ENCODE measurements around the gene EYA4.

EYA4 gene

DNA sequence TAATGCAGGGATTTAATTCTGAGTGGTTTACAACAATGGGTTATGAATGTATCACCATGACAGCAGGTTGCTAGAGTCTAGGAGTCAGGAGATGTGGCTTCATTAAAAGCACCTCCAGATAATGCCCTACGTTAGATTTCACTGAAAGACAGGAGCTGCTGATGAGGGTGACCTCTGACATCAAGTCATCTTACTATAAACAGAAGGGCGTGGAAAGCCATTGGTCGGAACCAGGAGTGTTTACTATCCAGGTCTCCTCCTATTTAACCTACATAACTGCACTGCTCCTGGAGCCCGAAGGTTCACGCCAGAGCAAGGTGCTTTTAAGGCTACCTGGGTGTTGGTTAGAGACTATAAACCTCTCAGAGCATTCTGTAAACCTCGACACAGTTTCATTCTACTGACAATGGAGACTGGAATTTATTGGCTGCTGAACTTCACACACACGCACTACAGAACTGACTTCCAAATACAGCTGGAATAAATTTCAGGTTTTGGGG lies 128.7 kb downstream of the EYA4 start:
- Histone ChIP-seq H3K36me3 (ENCODE audit: control insufficient read depth, insufficient read depth, low read length) (no peaks in the 10 kb centered on the region), H3K4me3 (ENCODE audit: extremely low read depth, insufficient read depth, low read length, poor library complexity, severe bottlenecking) (no peak overlapping the region), H3K27ac (ENCODE audit: low read depth, low read length, severe bottlenecking) (no peak overlapping the region), H3K4me1 (ENCODE audit: control insufficient read depth, insufficient read depth, low read length, poor library complexity, severe bottlenecking) (no peaks in the 10 kb centered on the region), H3K9me3 (ENCODE audit: control insufficient read depth, low read length) (no peaks in the 10 kb centered on the region)
- WGBS, 2 experiments (ENCODE audit: insufficient coverage in 2 of 2) = no CpG with 5 or more reads among the region's 7 CpGs

DNA sequence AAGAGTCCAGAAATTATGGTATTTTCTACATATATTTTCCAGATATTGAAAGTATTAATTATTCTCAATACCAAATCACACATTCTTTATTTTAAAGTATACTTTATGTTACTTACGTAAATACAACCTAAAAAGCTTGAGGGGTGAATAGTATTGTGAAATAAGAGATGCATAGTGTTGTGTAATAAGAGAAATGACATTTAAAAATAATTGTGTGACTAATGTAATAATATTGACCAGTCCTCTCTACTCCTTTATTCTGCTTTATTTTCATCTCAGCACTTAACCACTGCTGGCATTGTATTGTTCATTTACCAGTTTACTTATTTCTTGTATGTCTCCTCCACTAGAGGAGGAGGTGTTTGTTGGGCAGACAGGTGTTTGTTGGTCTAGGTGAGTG lies 135.6 kb downstream of the EYA4 start:
- no peaks in the 10 kb centered on the region for H3K9me3 ChIP-seq (ENCODE audit: control insufficient read depth, low read length)
- no peaks in the 10 kb centered on the region for H3K4me1 ChIP-seq (ENCODE audit: control insufficient read depth, insufficient read depth, low read length, poor library complexity, severe bottlenecking)
- WGBS, 2 experiments (ENCODE audit: insufficient coverage in 2 of 2) = no CpG with 5 or more reads among the region's 1 CpG
- H3K27ac ChIP-seq (ENCODE audit: low read depth, low read length, severe bottlenecking) = no peak overlapping the region
- no peak overlapping the region for H3K4me3 ChIP-seq (ENCODE audit: extremely low read depth, insufficient read depth, low read length, poor library complexity, severe bottlenecking)
- H3K36me3 ChIP-seq (ENCODE audit: control insufficient read depth, insufficient read depth, low read length) = no peaks in the 10 kb centered on the region

DNA sequence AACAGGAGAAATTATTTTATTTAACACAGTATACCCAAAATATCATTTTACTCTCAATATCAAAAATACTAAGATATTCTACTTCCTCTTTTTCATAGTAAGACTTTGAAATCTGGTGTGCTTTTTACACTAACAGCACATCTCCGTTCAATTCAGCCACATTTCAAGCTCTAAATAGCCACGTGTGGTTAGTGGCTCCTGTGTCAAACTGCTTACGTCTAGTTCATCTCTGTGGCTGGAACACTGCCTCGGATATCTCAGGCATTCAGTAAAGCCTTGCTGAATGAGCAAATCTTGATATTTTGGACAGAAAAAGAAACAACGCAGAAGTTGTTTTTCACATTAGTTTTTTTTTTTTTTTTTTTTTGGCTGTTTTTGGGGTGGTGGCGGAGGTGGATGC lies 136.1 kb downstream of the EYA4 start:
- 84 to 94% methylated on average over 4 of the region's 6 CpGs for WGBS, 2 experiments (ENCODE audit: insufficient coverage in 2 of 2)
- H3K36me3 ChIP-seq (ENCODE audit: control insufficient read depth, insufficient read depth, low read length) = no peaks in the 10 kb centered on the region

GRCh38 chr6:133380047-133380446 lies 138.9 kb downstream of the EYA4 start:
- no peaks in the 10 kb centered on the region for H3K36me3 ChIP-seq (ENCODE audit: control insufficient read depth, insufficient read depth, low read length)
- H3K9me3 ChIP-seq (ENCODE audit: control insufficient read depth, low read length) = no peaks in the 10 kb centered on the region
- H3K4me1 ChIP-seq (ENCODE audit: control insufficient read depth, insufficient read depth, low read length, poor library complexity, severe bottlenecking) = no peaks in the 10 kb centered on the region
- H3K4me3 ChIP-seq (ENCODE audit: extremely low read depth, insufficient read depth, low read length, poor library complexity, severe bottlenecking) = no peak overlapping the region
- no peak overlapping the region for H3K27ac ChIP-seq (ENCODE audit: low read depth, low read length, severe bottlenecking)
- WGBS, 2 experiments (ENCODE audit: insufficient coverage in 2 of 2) = 100% methylated on average over 1 of the region's 1 CpG

More for the DNA sequence above, 136.1 kb downstream of the EYA4 start:
- no peaks in the 10 kb centered on the region for H3K4me1 ChIP-seq (ENCODE audit: control insufficient read depth, insufficient read depth, low read length, poor library complexity, severe bottlenecking)
- H3K9me3 ChIP-seq (ENCODE audit: control insufficient read depth, low read length) = no peaks in the 10 kb centered on the region
- H3K4me3 ChIP-seq (ENCODE audit: extremely low read depth, insufficient read depth, low read length, poor library complexity, severe bottlenecking) = no peak overlapping the region
- no peak overlapping the region for H3K27ac ChIP-seq (ENCODE audit: low read depth, low read length, severe bottlenecking)

GRCh38 chr6:133380723-133381122 lies 139.6 kb downstream of the EYA4 start:
- no peaks in the 10 kb centered on the region for H3K9me3 ChIP-seq (ENCODE audit: control insufficient read depth, low read length)
- WGBS, 2 experiments (ENCODE audit: insufficient coverage in 2 of 2) = 91 to 100% methylated on average over 1 to 2 of the region's 3 CpGs
- H3K27ac ChIP-seq (ENCODE audit: low read depth, low read length, severe bottlenecking) = no peak overlapping the region
- H3K36me3 ChIP-seq (ENCODE audit: control insufficient read depth, insufficient read depth, low read length) = no peaks in the 10 kb centered on the region
- no peak overlapping the region for H3K4me3 ChIP-seq (ENCODE audit: extremely low read depth, insufficient read depth, low read length, poor library complexity, severe bottlenecking)
- no peaks in the 10 kb centered on the region for H3K4me1 ChIP-seq (ENCODE audit: control insufficient read depth, insufficient read depth, low read length, poor library complexity, severe bottlenecking)

GRCh38 chr6:133388731-133389130 lies 147.6 kb downstream of the EYA4 start:
- Histone ChIP-seq H3K27ac (ENCODE audit: low read depth, low read length, severe bottlenecking) (no peak overlapping the region), H3K4me3 (ENCODE audit: extremely low read depth, insufficient read depth, low read length, poor library complexity, severe bottlenecking) (no peak overlapping the region), H3K36me3 (ENCODE audit: control insufficient read depth, insufficient read depth, low read length) (no peaks in the 10 kb centered on the region), H3K4me1 (ENCODE audit: control insufficient read depth, insufficient read depth, low read length, poor library complexity, severe bottlenecking) (no peaks in the 10 kb centered on the region), H3K9me3 (ENCODE audit: control insufficient read depth, low read length) (no peaks in the 10 kb centered on the region)
- 94 to 95% methylated on average over 3 to 4 of the region's 6 CpGs for WGBS, 2 experiments (ENCODE audit: insufficient coverage in 2 of 2)

DNA sequence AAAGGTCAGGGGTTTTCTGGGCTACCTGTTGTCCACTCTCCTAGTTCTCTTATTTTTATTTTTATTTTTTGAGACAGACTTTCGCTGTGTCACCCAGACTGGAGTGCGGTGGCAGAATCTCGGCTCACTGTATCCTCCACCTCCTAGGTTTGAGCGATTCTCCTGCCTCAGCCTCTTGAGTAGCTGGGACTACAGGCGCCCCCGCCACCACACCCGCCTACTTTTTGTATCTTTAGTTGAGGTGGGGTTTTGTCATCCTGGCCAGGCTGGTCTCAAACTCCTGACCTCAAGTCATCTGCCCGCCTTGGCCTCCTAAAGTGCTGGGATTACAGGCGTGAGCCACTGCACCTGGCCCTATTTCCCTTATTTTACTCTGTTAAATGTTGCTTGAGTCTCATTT lies 149.0 kb downstream of the EYA4 start:
- WGBS, 2 experiments (ENCODE audit: insufficient coverage in 2 of 2) = 98 to 100% methylated on average over 5 to 7 of the region's 9 CpGs
- no peak overlapping the region for H3K4me3 ChIP-seq (ENCODE audit: extremely low read depth, insufficient read depth, low read length, poor library complexity, severe bottlenecking)
- H3K9me3 ChIP-seq (ENCODE audit: control insufficient read depth, low read length) = no peaks in the 10 kb centered on the region
- H3K36me3 ChIP-seq (ENCODE audit: control insufficient read depth, insufficient read depth, low read length) = no peaks in the 10 kb centered on the region
- H3K4me1 ChIP-seq (ENCODE audit: control insufficient read depth, insufficient read depth, low read length, poor library complexity, severe bottlenecking) = no peaks in the 10 kb centered on the region
- H3K27ac ChIP-seq (ENCODE audit: low read depth, low read length, severe bottlenecking) = no peak overlapping the region

DNA sequence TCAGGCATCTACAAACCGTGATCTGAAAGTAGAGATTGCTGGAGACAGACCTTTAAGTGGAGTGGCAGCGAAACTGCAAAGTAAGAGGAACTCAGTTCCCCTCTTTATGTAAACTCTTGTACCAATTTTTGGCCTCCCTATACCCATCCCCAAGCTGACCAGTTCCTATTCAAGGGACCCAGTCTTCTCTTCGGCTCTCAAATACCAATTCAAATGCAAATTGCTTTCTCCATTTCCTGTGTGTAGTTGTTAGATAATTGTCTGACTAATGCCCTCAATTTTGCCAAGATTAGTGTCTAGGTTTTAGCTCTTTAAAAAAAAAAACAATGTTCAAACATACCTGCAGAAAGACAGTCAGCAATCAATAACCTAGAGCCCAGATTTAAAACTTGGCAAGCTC lies 150.9 kb downstream of the EYA4 start:
- Histone ChIP-seq H3K36me3 (ENCODE audit: control insufficient read depth, insufficient read depth, low read length) (no peaks in the 10 kb centered on the region), H3K27ac (ENCODE audit: low read depth, low read length, severe bottlenecking) (no peak overlapping the region), H3K4me1 (ENCODE audit: control insufficient read depth, insufficient read depth, low read length, poor library complexity, severe bottlenecking) (no peaks in the 10 kb centered on the region), H3K4me3 (ENCODE audit: extremely low read depth, insufficient read depth, low read length, poor library complexity, severe bottlenecking) (no peak overlapping the region), H3K9me3 (ENCODE audit: control insufficient read depth, low read length) (no peaks in the 10 kb centered on the region)
- 86% methylated on average over 1 of the region's 3 CpGs; no CpG with 5 or more reads in 1 of the 2 experiments for WGBS, 2 experiments (ENCODE audit: insufficient coverage in 2 of 2)

DNA sequence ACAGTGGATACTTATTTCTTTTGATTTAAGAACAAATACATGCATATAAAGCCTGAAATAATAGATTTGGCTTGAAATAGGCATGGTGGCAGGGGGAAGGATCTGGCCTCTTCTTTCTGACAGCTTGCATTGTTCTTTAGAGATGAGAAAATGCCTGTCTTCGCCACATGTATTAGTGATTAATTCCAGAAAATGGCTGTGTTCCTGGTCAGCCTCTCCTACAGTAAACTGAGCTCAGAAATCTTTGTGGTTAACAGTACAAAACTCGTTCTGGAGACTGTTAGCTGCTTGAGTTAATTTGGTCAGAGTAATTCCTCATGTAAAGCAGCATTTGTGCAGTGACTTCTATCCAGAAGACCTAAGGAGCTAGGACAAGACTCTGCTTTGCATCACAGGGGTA lies 151.5 kb downstream of the EYA4 start:
- Histone ChIP-seq H3K4me1 (ENCODE audit: control insufficient read depth, insufficient read depth, low read length, poor library complexity, severe bottlenecking) (no peaks in the 10 kb centered on the region), H3K36me3 (ENCODE audit: control insufficient read depth, insufficient read depth, low read length) (no peaks in the 10 kb centered on the region), H3K4me3 (ENCODE audit: extremely low read depth, insufficient read depth, low read length, poor library complexity, severe bottlenecking) (no peak overlapping the region), H3K27ac (ENCODE audit: low read depth, low read length, severe bottlenecking) (no peak overlapping the region), H3K9me3 (ENCODE audit: control insufficient read depth, low read length) (no peaks in the 10 kb centered on the region)
- WGBS, 2 experiments (ENCODE audit: insufficient coverage in 2 of 2) = 67 to 71% methylated on average over 1 of the region's 2 CpGs

DNA sequence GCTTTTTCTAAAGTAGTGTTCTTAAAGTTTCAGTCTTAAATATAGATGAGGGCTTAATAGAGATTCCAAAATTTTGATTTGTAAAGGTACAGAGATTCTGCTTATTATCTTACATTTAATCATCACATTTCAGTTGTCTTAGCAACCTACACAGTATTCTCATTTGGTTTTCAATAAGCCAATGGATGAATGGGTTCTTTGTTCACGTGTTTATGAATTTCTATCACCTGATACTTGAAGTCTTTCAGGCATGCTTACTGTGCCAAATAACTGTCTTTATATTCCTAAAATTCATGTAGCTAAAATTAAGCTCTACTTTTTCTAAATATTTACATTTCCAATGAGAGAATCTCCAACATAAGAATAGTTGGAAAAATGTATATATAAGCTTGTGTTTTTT lies 152.7 kb downstream of the EYA4 start:
- H3K36me3 ChIP-seq (ENCODE audit: control insufficient read depth, insufficient read depth, low read length) = no peaks in the 10 kb centered on the region
- no CpG with 5 or more reads among the region's 1 CpG for WGBS, 2 experiments (ENCODE audit: insufficient coverage in 2 of 2)
- no peaks in the 10 kb centered on the region for H3K9me3 ChIP-seq (ENCODE audit: control insufficient read depth, low read length)
- no peak overlapping the region for H3K27ac ChIP-seq (ENCODE audit: low read depth, low read length, severe bottlenecking)
- H3K4me1 ChIP-seq (ENCODE audit: control insufficient read depth, insufficient read depth, low read length, poor library complexity, severe bottlenecking) = no peaks in the 10 kb centered on the region
- H3K4me3 ChIP-seq (ENCODE audit: extremely low read depth, insufficient read depth, low read length, poor library complexity, severe bottlenecking) = no peak overlapping the region

GRCh38 chr6:133394630-133395029 lies 153.5 kb downstream of the EYA4 start:
- Histone ChIP-seq H3K4me3 (ENCODE audit: extremely low read depth, insufficient read depth, low read length, poor library complexity, severe bottlenecking) (no peak overlapping the region), H3K9me3 (ENCODE audit: control insufficient read depth, low read length) (no peaks in the 10 kb centered on the region), H3K4me1 (ENCODE audit: control insufficient read depth, insufficient read depth, low read length, poor library complexity, severe bottlenecking) (no peaks in the 10 kb centered on the region), H3K27ac (ENCODE audit: low read depth, low read length, severe bottlenecking) (no peak overlapping the region), H3K36me3 (ENCODE audit: control insufficient read depth, insufficient read depth, low read length) (no peaks in the 10 kb centered on the region)
- 81 to 100% methylated on average over 1 to 2 of the region's 2 CpGs for WGBS, 2 experiments (ENCODE audit: insufficient coverage in 2 of 2)
